ENCODE results near the gene SFMBT2. TPM values are rescaled to one million over a fixed set of nuclear protein-coding genes. Genes with fewer than 3 reads are reported as not detected.

Gene SFMBT2
- total and polyA plus RNA-seq, 10 of the 15 experiments (the other 5 are each of a cell fraction or from before 2014, with no cell fraction given), result 2.8 to 29.6 (median 15.1) TPM

DNA sequence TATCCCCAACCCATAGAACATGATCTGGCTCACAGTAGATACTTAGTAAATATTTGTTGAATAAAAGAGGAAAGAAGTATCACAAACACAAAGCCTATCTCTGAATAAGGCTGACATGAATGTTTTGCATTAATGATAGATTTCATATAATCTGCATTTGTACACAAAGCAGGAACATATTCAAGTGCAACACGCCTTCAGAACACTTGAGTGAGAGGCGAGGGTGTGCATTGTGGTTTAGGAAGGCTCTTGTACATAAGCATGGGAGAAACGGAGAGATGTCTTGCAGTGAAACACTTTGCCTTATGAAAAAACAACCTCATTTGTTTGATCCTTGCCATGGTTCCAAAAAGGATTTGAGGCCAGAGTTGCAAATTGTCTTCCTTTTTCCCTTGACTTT, 14.1 kb upstream of the SFMBT2 start:
- H3K36me3 ChIP-seq (ENCODE audit: control insufficient read depth in 2 of 2, insufficient read depth in 2 of 2, low read length in 1 of 2), result no peaks in the 10 kb centered on the region
- CTCF ChIA-PET, result interaction anchor here (0.6 to 1.1 kb wide), 2 partner anchors 8 to 101 kb away, joined by 3 read pairs; no protein-coding TSS in a partner anchor
- H3K9ac ChIP-seq (ENCODE audit: control insufficient read depth, insufficient read depth, low read length), result no peak overlapping the region
- 36% methylated on average over 3 of the region's 3 CpGs for WGBS (ENCODE audit: insufficient coverage, insufficient replicate concordance, low lambda C conversion rate, missing lambda C conversion rate)
- no peaks in the 10 kb centered on the region for H3K27me3 ChIP-seq (replicated peaks in 1 of 2; ENCODE audit: control insufficient read depth in 2 of 2, insufficient read depth in 2 of 2, low read length in 1 of 2)
- H3K4me2 ChIP-seq (ENCODE audit: control insufficient read depth, insufficient read depth), result no peak overlapping the region
- no peak for ATAC-seq
- SMC1A ChIA-PET (ENCODE audit: uncharacterized antibody, unreplicated experiment), result interaction anchor here (0.6 to 3.3 kb wide), 4 partner anchors 12 to 58 kb away, joined by 3 to 13 read pairs (median 4); no protein-coding TSS in a partner anchor
- H2AFZ ChIP-seq (ENCODE audit: control insufficient read depth, low read depth, low read length), result no peak overlapping the region
- RAD21 ChIA-PET (ENCODE audit: unreplicated experiment), result no interaction called here
- peaks cover 6% of the 10 kb centered on the region for H3K4me1 ChIP-seq (ENCODE audit: control insufficient read depth, insufficient read depth, low read length)
- no peak for DNase-seq (ENCODE audit: low read depth, low spot score)
- H3K79me2 ChIP-seq (ENCODE audit: control insufficient read depth, insufficient read depth, low read length), result no peaks in the 10 kb centered on the region
- no peaks in the 10 kb centered on the region for H4K20me1 ChIP-seq (ENCODE audit: control insufficient read depth, insufficient read depth)
- no peaks in the 10 kb centered on the region for H3K9me3 ChIP-seq (replicated peaks; ENCODE audit: control insufficient read depth, insufficient read depth, low read length)
- POLR2A ChIA-PET, result no interaction called here
- H3K4me3 ChIP-seq, result no peak overlapping the region
- intact Hi-C loops (cut with micrococcal nuclease; ENCODE audit: unreplicated experiment), result no loop called here
- no peak overlapping the region for H3K27ac ChIP-seq (ENCODE audit: control insufficient read depth, insufficient read depth)
- no peak for FAIRE-seq
- no TSS peak for BruUV-seq (replicated peaks)
- TF ChIP-seq ZNF592 (IDR thresholded peaks at IDR 0.05), result no peak
- TF ChIP-seq SMARCA5 (IDR thresholded peaks at IDR 0.05), result no peak
- TF ChIP-seq CBX5 (IDR thresholded peaks at IDR 0.05; ENCODE audit: low read depth), result no peak
- no peak for TF ChIP-seq IKZF1 (conservative IDR thresholded peaks at IDR 0.05)
- no peak for TF ChIP-seq STAT1 (conservative IDR thresholded peaks at IDR 0.05)
- TF ChIP-seq RFX5 (IDR thresholded peaks at IDR 0.05; ENCODE audit: low read depth, low read length), result no peak
- no peak for TF ChIP-seq ZNF384 (IDR thresholded peaks at IDR 0.05; ENCODE audit: borderline replicate concordance, low read depth, low read length)
- TF ChIP-seq CEBPB (IDR thresholded peaks at IDR 0.05; ENCODE audit: borderline replicate concordance in 1 of 2, low read depth in 2 of 2, low read length in 2 of 2), result no peak
- no peak for TF ChIP-seq E4F1 (IDR thresholded peaks at IDR 0.05; ENCODE audit: borderline replicate concordance, partially characterized antibody)
- no peak for TF ChIP-seq FOXK2 (IDR thresholded peaks at IDR 0.05)
- TF ChIP-seq RCOR1 (conservative IDR thresholded peaks at IDR 0.05; ENCODE audit: low read depth, low read length), result no peak
- in situ Hi-C loops (cut with MboI), result loop anchor here (25.0 kb wide), 1 partner anchor 763 kb away; no protein-coding TSS in a partner anchor
